Rectal smooth muscle tissue (tissue), 1 donor: ENCODE measurements around the gene BCL2L2.
"Not testable (repeated sequence)": the region's sequence is repeated elsewhere in the genome, so short reads cannot be mapped to it uniquely, and the experiment has no call there.

Source experiments
- H3K27ac ChIP-seq: one replicate; pipeline ENCODE4 v1.7.0; 2013; ENCODE audit warnings: low read depth, low read length, inconsistent platforms
- H3K27me3 ChIP-seq: one replicate; pipeline ENCODE4 v1.7.0; 2013; ENCODE audit warnings: low read length; ENCODE audit not compliant: control insufficient read depth, insufficient read depth
- H3K36me3 ChIP-seq: one replicate; pipeline ENCODE4 v1.7.0; 2013; ENCODE audit warnings: low read length; ENCODE audit not compliant: control insufficient read depth, insufficient read depth
- H3K4me1 ChIP-seq: one replicate; pipeline ENCODE4 v1.7.0; 2013; ENCODE audit warnings: low read length; ENCODE audit not compliant: control insufficient read depth, insufficient read depth
- H3K4me3 ChIP-seq: one replicate; pipeline ENCODE4 v1.7.0; 2013; ENCODE audit warnings: low read length
- H3K9ac ChIP-seq: one replicate; pipeline ENCODE4 v1.7.0; 2013; ENCODE audit warnings: low read length

BCL2L2 gene

GRCh38 chr14:23322568-23323517 lies 16.2 kb downstream of the BCL2L2 start:
- peaks cover 12% of the 10 kb centered on the region for H3K36me3 ChIP-seq
- no peak overlapping the region for H3K27ac ChIP-seq
- no peaks in the 10 kb centered on the region for H3K27me3 ChIP-seq
- peaks cover 12% of the 10 kb centered on the region for H3K4me1 ChIP-seq
- peak overlapping the region; percentile 61 for H3K9ac ChIP-seq
- H3K4me3 ChIP-seq = peak overlapping the region; percentile 92

- Histone ChIP-seq H3K4me1 (peaks cover 12% of the 10 kb centered on the region), H3K27ac (no peak overlapping the region)
These were observed 17.3 kb downstream of the BCL2L2 start for GRCh38 chr14:23323838-23324454.

GRCh38 chr14:23324455-23324846 lies 17.8 kb downstream of the BCL2L2 start:
- Histone ChIP-seq H3K9ac (no peak overlapping the region), H3K4me1 (peaks cover 12% of the 10 kb centered on the region), H3K27me3 (no peaks in the 10 kb centered on the region), H3K36me3 (peaks cover 12% of the 10 kb centered on the region), H3K27ac (no peak overlapping the region), H3K4me3 (no peak overlapping the region)

More at GRCh38 chr14:23323838-23324454, 17.3 kb downstream of the BCL2L2 start:
- H3K27me3 ChIP-seq = no peaks in the 10 kb centered on the region
- peaks cover 12% of the 10 kb centered on the region for H3K36me3 ChIP-seq
- H3K4me3 ChIP-seq = no peak overlapping the region
- no peak overlapping the region for H3K9ac ChIP-seq

GRCh38 chr14:23324993-23325392 lies 18.4 kb downstream of the BCL2L2 start:
- no peak overlapping the region for H3K9ac ChIP-seq
- H3K36me3 ChIP-seq = peaks cover 12% of the 10 kb centered on the region
- H3K27me3 ChIP-seq = no peaks in the 10 kb centered on the region
- no peak overlapping the region for H3K27ac ChIP-seq
- no peak overlapping the region for H3K4me3 ChIP-seq
- peaks cover 12% of the 10 kb centered on the region for H3K4me1 ChIP-seq

- not testable (repeated sequence) for H3K27ac ChIP-seq, H3K4me3 ChIP-seq, H3K27me3 ChIP-seq, H3K9ac ChIP-seq, H3K4me1 ChIP-seq
- peaks cover 12% of the 10 kb centered on the region for H3K36me3 ChIP-seq
These were observed 19.1 kb downstream of the BCL2L2 start for GRCh38 chr14:23325746-23326145.

GRCh38 chr14:23326491-23327332 lies 20.1 kb downstream of the BCL2L2 start:
- Histone ChIP-seq H3K36me3 (peaks cover 12% of the 10 kb centered on the region), H3K4me3 (no peak overlapping the region), H3K4me1 (peaks cover 7% of the 10 kb centered on the region), H3K9ac (no peak overlapping the region), H3K27ac (no peak overlapping the region), H3K27me3 (no peaks in the 10 kb centered on the region)

- Histone ChIP-seq H3K27ac (no peak overlapping the region), H3K4me1 (no peaks in the 10 kb centered on the region), H3K4me3 (no peak overlapping the region), H3K36me3 (peaks cover 12% of the 10 kb centered on the region), H3K27me3 (no peaks in the 10 kb centered on the region), H3K9ac (no peak overlapping the region)
These were observed 21.5 kb downstream of the BCL2L2 start for GRCh38 chr14:23327947-23328744.

GRCh38 chr14:23335623-23336022 lies 29.0 kb downstream of the BCL2L2 start:
- Histone ChIP-seq H3K4me3 (no peak overlapping the region), H3K27ac (no peak overlapping the region), H3K36me3 (no peaks in the 10 kb centered on the region), H3K27me3 (no peaks in the 10 kb centered on the region), H3K4me1 (no peaks in the 10 kb centered on the region), H3K9ac (no peak overlapping the region)

GRCh38 chr14:23339506-23340268 lies 33.1 kb downstream of the BCL2L2 start:
- Histone ChIP-seq H3K27me3 (no peaks in the 10 kb centered on the region), H3K9ac (no peak overlapping the region), H3K4me3 (no peak overlapping the region), H3K27ac (no peak overlapping the region), H3K36me3 (no peaks in the 10 kb centered on the region), H3K4me1 (no peaks in the 10 kb centered on the region)

- no peaks in the 10 kb centered on the region for H3K36me3 ChIP-seq
- H3K4me1 ChIP-seq = no peaks in the 10 kb centered on the region
- no peak overlapping the region for H3K27ac ChIP-seq
- no peak overlapping the region for H3K4me3 ChIP-seq
- H3K27me3 ChIP-seq = no peaks in the 10 kb centered on the region
- no peak overlapping the region for H3K9ac ChIP-seq
These were observed 37.8 kb downstream of the BCL2L2 start for GRCh38 chr14:23344481-23344880.

GRCh38 chr14:23345987-23346692 lies 39.5 kb downstream of the BCL2L2 start:
- Histone ChIP-seq H3K9ac (no peak overlapping the region), H3K4me1 (no peaks in the 10 kb centered on the region), H3K4me3 (no peak overlapping the region), H3K36me3 (no peaks in the 10 kb centered on the region), H3K27ac (no peak overlapping the region), H3K27me3 (no peaks in the 10 kb centered on the region)
